G401.6 (cell line): ENCODE data around the gene ERBB4.

ENCODE experiments used
- FAIRE-seq: peaks from 2 replicates; lab custom pipeline; 2012; peaks lifted over from hg19 to GRCh38; lab: Jason Lieb, UNC

ERBB4 gene

GRCh38 chr2:211823886-211824479, 714.6 kb downstream of the ERBB4 start:
- no peak for FAIRE-seq

- FAIRE-seq: no peak
Observed at GRCh38 chr2:211822686-211823335, 715.8 kb downstream of the ERBB4 start.

- FAIRE-seq: no peak
Observed at GRCh38 chr2:211816754-211817153, 721.8 kb downstream of the ERBB4 start.

- no peak for FAIRE-seq
Observed at GRCh38 chr2:211812587-211812986, 726.0 kb downstream of the ERBB4 start.

- FAIRE-seq: no peak
Observed at GRCh38 chr2:211802666-211803065, 735.9 kb downstream of the ERBB4 start.

GRCh38 chr2:211800001-211800400, 738.6 kb downstream of the ERBB4 start:
- FAIRE-seq: no peak

- FAIRE-seq: no peak
Observed at GRCh38 chr2:211798868-211799267, 739.7 kb downstream of the ERBB4 start.

GRCh38 chr2:211793690-211794089, 744.9 kb downstream of the ERBB4 start:
- no peak for FAIRE-seq

GRCh38 chr2:211789982-211790381, 748.6 kb downstream of the ERBB4 start:
- FAIRE-seq: no peak

- FAIRE-seq: no peak
Observed at GRCh38 chr2:211766689-211767088, 771.9 kb downstream of the ERBB4 start.

GRCh38 chr2:211762479-211762878, 776.1 kb downstream of the ERBB4 start:
- FAIRE-seq: no peak

GRCh38 chr2:211760103-211760502, 778.5 kb downstream of the ERBB4 start:
- no peak for FAIRE-seq

- no peak for FAIRE-seq
Observed at GRCh38 chr2:211756266-211756665, 782.3 kb downstream of the ERBB4 start.

- FAIRE-seq: no peak
Observed at GRCh38 chr2:211755187-211755586, 783.4 kb downstream of the ERBB4 start.

GRCh38 chr2:211751848-211752247, 786.8 kb downstream of the ERBB4 start:
- no peak for FAIRE-seq

GRCh38 chr2:211748339-211748738, 790.3 kb downstream of the ERBB4 start:
- FAIRE-seq: no peak

GRCh38 chr2:211745295-211746097, 793.1 kb downstream of the ERBB4 start:
- peak; percentile 72 for FAIRE-seq

GRCh38 chr2:211744379-211744778, 794.2 kb downstream of the ERBB4 start:
- FAIRE-seq: no peak

- no peak for FAIRE-seq
Observed at GRCh38 chr2:211741966-211742365, 796.6 kb downstream of the ERBB4 start.

- FAIRE-seq: no peak
Observed at GRCh38 chr2:211737282-211737681, 801.3 kb downstream of the ERBB4 start.

GRCh38 chr2:211730215-211730614, 808.4 kb downstream of the ERBB4 start:
- FAIRE-seq: no peak

GRCh38 chr2:211729433-211729832, 809.2 kb downstream of the ERBB4 start:
- no peak for FAIRE-seq

- no peak for FAIRE-seq
Observed at GRCh38 chr2:211724933-211725332, 813.7 kb downstream of the ERBB4 start.
